Measurements from ENCODE around the gene PRPS1L1.

Gene PRPS1L1

DNA sequence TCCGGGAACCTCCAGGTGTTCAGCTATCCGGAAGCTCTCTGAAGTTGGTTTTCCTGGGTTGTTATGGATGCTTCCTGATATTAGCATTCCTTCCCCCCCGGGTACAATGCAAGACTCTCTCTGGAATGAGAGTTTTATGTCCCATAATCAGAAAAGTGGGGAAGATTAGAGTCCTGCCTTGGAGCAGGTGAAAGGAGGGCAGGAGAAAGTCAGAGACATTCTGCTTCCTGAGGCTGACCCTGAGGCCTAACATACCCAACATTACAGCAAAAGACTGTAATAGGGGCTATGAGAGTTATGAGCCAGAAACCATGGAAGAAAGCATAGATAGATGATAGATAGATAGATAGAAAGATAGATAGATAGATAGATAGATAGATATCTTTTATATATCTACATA is 36.9 kb downstream of the PRPS1L1 start:
- no peaks in the 10 kb centered on the region for H3K4me1 ChIP-seq (ENCODE audit: control insufficient read depth, insufficient read depth, low read length, poor library complexity, severe bottlenecking)
- H3K27me3 ChIP-seq (replicated peaks; ENCODE audit: control insufficient read depth, insufficient read depth, low read length, poor library complexity, severe bottlenecking): no peaks in the 10 kb centered on the region
- H3K4me3 ChIP-seq (ENCODE audit: insufficient read depth, low read depth, low read length, poor library complexity, severe bottlenecking): no peak overlapping the region
- no peak for DNase-seq
- no peaks in the 10 kb centered on the region for H3K9me3 ChIP-seq (ENCODE audit: control insufficient read depth, low read length)
- H3K27ac ChIP-seq (ENCODE audit: insufficient read depth, low read length, poor library complexity, severe bottlenecking): no peak overlapping the region
- no peaks in the 10 kb centered on the region for H3K36me3 ChIP-seq (ENCODE audit: control insufficient read depth, insufficient read depth, low read length)

DNA sequence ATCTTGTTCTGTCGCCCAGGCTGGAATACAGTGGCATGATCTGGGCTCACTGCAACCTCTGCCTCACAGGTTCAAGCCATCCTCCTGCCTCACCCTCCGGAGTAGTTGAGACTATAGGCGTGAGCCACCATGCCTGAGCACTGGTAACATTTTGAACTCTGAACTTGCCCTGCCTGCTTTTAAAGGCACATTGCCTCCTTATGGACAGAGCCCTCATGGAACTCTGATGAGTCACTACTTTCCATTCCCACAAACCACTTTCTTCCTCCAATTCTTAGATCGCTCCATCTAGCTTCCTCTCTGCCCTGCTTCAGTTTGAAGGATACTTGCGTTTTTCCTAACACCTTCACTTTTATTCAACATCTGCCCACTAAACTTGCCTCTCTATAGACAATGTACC is 38.1 kb downstream of the PRPS1L1 start:
- Histone ChIP-seq H3K9me3 (ENCODE audit: control insufficient read depth, low read length) (no peaks in the 10 kb centered on the region), H3K4me3 (ENCODE audit: insufficient read depth, low read depth, low read length, poor library complexity, severe bottlenecking) (no peak overlapping the region), H3K27ac (ENCODE audit: insufficient read depth, low read length, poor library complexity, severe bottlenecking) (no peak overlapping the region), H3K4me1 (ENCODE audit: control insufficient read depth, insufficient read depth, low read length, poor library complexity, severe bottlenecking) (no peaks in the 10 kb centered on the region), H3K27me3 (replicated peaks; ENCODE audit: control insufficient read depth, insufficient read depth, low read length, poor library complexity, severe bottlenecking) (no peaks in the 10 kb centered on the region), H3K36me3 (ENCODE audit: control insufficient read depth, insufficient read depth, low read length) (no peaks in the 10 kb centered on the region)
- DNase-seq: no peak

DNA sequence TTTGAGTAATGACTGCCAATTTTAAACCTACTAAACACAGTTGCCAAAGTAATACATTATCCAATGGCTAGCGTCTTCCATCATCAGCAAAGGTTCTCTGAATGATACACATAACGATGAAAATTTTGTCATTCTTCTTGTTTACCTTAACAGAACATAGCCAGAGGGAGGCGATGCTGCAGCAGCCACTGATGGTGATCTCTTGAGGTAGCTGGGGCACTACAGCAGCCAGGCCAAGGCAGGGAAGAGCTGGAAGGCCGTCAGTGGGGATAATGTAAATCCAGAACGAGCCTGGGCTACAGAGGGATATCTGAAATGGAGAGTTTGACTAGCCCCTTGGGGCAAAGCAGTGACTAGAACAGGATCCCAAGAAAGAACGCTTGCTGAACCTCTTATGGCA is 38.8 kb downstream of the PRPS1L1 start:
- no peak overlapping the region for H3K4me3 ChIP-seq (ENCODE audit: insufficient read depth, low read depth, low read length, poor library complexity, severe bottlenecking)
- no peaks in the 10 kb centered on the region for H3K9me3 ChIP-seq (ENCODE audit: control insufficient read depth, low read length)
- H3K27ac ChIP-seq (ENCODE audit: insufficient read depth, low read length, poor library complexity, severe bottlenecking): no peak overlapping the region
- no peaks in the 10 kb centered on the region for H3K4me1 ChIP-seq (ENCODE audit: control insufficient read depth, insufficient read depth, low read length, poor library complexity, severe bottlenecking)
- DNase-seq: no peak
- no peaks in the 10 kb centered on the region for H3K27me3 ChIP-seq (replicated peaks; ENCODE audit: control insufficient read depth, insufficient read depth, low read length, poor library complexity, severe bottlenecking)
- no peaks in the 10 kb centered on the region for H3K36me3 ChIP-seq (ENCODE audit: control insufficient read depth, insufficient read depth, low read length)

DNA sequence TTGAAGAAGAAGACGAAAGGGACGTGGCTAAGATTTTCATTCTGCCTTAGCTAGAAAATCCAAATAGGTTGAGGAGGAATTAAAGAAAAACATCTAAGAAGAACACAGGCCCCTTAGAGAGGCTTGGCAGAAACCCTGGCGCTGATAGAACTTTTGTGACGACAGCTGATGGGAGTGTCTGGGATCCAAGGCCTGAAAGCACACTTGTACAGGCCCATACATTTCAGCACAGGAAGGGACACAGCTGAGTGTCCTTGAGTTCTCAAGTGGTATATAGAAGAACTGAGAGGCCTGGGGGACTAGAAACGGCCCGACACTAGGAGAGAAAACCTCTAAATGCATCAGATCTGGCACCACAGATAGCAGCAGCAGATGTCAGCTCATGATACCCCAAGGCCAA is 39.5 kb downstream of the PRPS1L1 start:
- no peaks in the 10 kb centered on the region for H3K4me1 ChIP-seq (ENCODE audit: control insufficient read depth, insufficient read depth, low read length, poor library complexity, severe bottlenecking)
- H3K9me3 ChIP-seq (ENCODE audit: control insufficient read depth, low read length): no peaks in the 10 kb centered on the region
- no peak overlapping the region for H3K27ac ChIP-seq (ENCODE audit: insufficient read depth, low read length, poor library complexity, severe bottlenecking)
- H3K4me3 ChIP-seq (ENCODE audit: insufficient read depth, low read depth, low read length, poor library complexity, severe bottlenecking): no peak overlapping the region
- H3K36me3 ChIP-seq (ENCODE audit: control insufficient read depth, insufficient read depth, low read length): no peaks in the 10 kb centered on the region
- H3K27me3 ChIP-seq (replicated peaks; ENCODE audit: control insufficient read depth, insufficient read depth, low read length, poor library complexity, severe bottlenecking): no peaks in the 10 kb centered on the region
- no peak for DNase-seq

DNA sequence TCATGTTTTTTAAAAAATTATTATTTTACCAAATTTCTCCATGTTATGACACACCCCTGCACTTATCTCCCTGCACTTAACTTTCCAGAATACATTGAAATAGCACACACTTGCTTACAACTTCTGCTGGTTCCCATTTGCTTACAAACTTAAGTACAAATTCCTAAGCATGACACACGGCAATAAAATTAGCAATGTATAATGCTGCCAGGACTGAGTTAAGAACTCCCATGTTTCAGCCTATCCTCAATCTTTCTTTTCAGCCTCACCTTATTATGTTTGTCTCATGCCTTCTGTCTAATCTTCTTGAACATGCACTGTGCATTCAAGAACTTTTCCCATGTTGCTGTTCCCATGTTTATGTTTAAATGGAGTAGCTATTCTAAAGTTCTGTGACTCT is 40.8 kb downstream of the PRPS1L1 start:
- H3K27ac ChIP-seq (ENCODE audit: insufficient read depth, low read length, poor library complexity, severe bottlenecking): no peak overlapping the region
- H3K9me3 ChIP-seq (ENCODE audit: control insufficient read depth, low read length): no peaks in the 10 kb centered on the region
- DNase-seq: no peak
- H3K4me3 ChIP-seq (ENCODE audit: insufficient read depth, low read depth, low read length, poor library complexity, severe bottlenecking): no peak overlapping the region
- H3K27me3 ChIP-seq (replicated peaks; ENCODE audit: control insufficient read depth, insufficient read depth, low read length, poor library complexity, severe bottlenecking): no peaks in the 10 kb centered on the region
- no peaks in the 10 kb centered on the region for H3K36me3 ChIP-seq (ENCODE audit: control insufficient read depth, insufficient read depth, low read length)
- no peaks in the 10 kb centered on the region for H3K4me1 ChIP-seq (ENCODE audit: control insufficient read depth, insufficient read depth, low read length, poor library complexity, severe bottlenecking)

DNA sequence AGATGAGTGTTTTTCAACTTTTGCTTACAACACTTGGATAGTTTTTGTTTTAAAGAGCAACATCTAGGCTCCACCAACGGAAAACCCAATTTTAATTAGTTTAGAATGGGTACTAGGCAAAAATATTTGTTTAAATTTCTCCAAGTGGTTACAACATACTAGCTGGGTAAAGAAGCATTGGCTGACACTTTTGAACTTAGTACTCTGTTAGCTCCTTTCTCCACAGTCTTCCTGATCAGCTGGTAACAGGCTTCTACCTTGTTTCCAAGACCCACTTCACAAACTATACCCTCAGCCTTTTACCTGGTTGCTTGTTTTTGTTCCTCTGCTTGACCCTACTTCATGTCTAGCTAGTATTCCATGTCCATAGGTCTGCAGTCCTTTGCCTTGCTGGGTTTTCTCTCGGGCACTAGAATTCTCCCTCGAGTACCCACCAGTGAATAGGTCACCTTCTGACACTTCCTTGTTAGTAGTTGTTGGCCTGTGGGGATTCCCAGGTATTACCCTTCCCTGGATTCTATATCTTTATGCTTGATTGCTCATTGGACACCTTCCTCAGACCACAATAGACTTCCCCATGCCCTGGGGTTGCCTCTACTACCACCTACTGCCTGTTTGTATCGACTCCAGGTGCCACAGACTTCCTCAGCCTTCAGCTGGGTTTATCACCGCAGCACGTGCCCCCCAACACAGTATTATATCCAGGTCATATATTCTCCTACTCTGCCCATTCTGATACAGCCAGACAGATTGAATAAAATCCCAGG is 42.0 kb downstream of the PRPS1L1 start:
- H3K27me3 ChIP-seq (replicated peaks; ENCODE audit: control insufficient read depth, insufficient read depth, low read length, poor library complexity, severe bottlenecking): no peaks in the 10 kb centered on the region
- H3K27ac ChIP-seq (ENCODE audit: insufficient read depth, low read length, poor library complexity, severe bottlenecking): no peak overlapping the region
- H3K9me3 ChIP-seq (ENCODE audit: control insufficient read depth, low read length): no peaks in the 10 kb centered on the region
- no peak overlapping the region for H3K4me3 ChIP-seq (ENCODE audit: insufficient read depth, low read depth, low read length, poor library complexity, severe bottlenecking)
- no peaks in the 10 kb centered on the region for H3K4me1 ChIP-seq (ENCODE audit: control insufficient read depth, insufficient read depth, low read length, poor library complexity, severe bottlenecking)
- H3K36me3 ChIP-seq (ENCODE audit: control insufficient read depth, insufficient read depth, low read length): no peaks in the 10 kb centered on the region
- no peak for DNase-seq

DNA sequence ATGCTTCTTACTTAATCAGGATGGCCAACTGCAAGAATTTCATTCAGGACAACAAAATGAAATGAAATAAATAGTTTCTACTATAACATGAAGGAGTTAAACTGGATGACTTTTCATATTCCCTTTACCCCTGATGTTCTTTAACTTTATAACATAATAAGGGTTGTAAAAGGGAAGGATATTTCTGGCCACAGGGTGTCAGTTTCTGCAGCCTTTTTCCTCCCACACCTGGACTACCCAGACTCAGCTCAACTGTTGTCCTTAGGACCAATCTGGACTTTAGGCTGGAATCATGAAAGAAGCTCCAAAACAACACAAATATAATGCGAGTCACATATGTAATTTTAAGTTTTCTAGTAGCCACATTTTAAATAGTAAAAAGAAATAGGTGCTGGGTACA is 43.4 kb downstream of the PRPS1L1 start:
- no peak overlapping the region for H3K4me3 ChIP-seq (ENCODE audit: insufficient read depth, low read depth, low read length, poor library complexity, severe bottlenecking)
- H3K36me3 ChIP-seq (ENCODE audit: control insufficient read depth, insufficient read depth, low read length): no peaks in the 10 kb centered on the region
- no peaks in the 10 kb centered on the region for H3K27me3 ChIP-seq (replicated peaks; ENCODE audit: control insufficient read depth, insufficient read depth, low read length, poor library complexity, severe bottlenecking)
- DNase-seq: no peak
- H3K4me1 ChIP-seq (ENCODE audit: control insufficient read depth, insufficient read depth, low read length, poor library complexity, severe bottlenecking): no peaks in the 10 kb centered on the region
- H3K9me3 ChIP-seq (ENCODE audit: control insufficient read depth, low read length): no peaks in the 10 kb centered on the region
- H3K27ac ChIP-seq (ENCODE audit: insufficient read depth, low read length, poor library complexity, severe bottlenecking): no peak overlapping the region

DNA sequence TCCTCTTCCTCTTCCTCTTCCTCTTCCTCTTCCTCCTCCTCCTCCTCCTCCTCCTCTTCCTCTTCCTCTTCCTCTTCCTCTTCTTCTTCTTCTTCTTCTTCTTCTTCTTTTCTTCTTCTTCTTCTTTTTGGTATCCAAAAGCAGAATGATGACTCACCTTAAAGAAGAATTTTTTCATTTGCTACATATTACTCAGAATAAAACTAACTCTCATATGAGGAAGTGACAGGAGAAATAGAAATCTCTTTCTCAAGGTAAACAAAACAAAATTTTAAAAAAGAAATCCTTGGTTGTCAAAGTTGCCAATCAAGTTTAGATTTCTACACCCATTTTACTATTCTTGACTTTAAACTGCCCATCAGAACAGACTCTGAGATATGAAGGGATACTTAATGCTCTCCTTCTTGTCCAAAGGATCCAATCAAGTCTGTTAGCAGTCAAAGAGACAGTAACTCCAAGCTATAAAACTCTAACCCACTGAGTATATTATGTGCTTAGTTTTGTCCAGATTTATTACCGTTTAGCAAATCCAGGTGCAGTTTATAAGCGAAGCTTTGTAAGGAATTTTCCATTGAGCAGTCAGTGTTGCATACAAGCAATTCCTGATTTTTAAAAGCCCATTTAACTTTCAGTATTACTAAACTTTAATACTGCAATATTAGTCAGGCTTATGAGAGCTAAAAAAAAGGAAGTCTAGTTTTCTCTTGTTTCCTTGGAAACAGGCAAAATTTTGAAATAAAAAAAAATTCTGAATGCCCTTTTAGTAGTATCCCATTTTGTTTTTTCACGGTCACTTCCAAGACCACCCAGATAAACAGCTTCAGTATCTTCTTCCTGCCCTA is 44.2 kb downstream of the PRPS1L1 start:
- Histone ChIP-seq H3K4me3 (ENCODE audit: insufficient read depth, low read depth, low read length, poor library complexity, severe bottlenecking) (no peak overlapping the region), H3K36me3 (ENCODE audit: control insufficient read depth, insufficient read depth, low read length) (no peaks in the 10 kb centered on the region), H3K9me3 (ENCODE audit: control insufficient read depth, low read length) (no peaks in the 10 kb centered on the region), H3K27ac (ENCODE audit: insufficient read depth, low read length, poor library complexity, severe bottlenecking) (no peak overlapping the region), H3K4me1 (ENCODE audit: control insufficient read depth, insufficient read depth, low read length, poor library complexity, severe bottlenecking) (no peaks in the 10 kb centered on the region), H3K27me3 (replicated peaks; ENCODE audit: control insufficient read depth, insufficient read depth, low read length, poor library complexity, severe bottlenecking) (no peaks in the 10 kb centered on the region)
- DNase-seq: no peak

DNA sequence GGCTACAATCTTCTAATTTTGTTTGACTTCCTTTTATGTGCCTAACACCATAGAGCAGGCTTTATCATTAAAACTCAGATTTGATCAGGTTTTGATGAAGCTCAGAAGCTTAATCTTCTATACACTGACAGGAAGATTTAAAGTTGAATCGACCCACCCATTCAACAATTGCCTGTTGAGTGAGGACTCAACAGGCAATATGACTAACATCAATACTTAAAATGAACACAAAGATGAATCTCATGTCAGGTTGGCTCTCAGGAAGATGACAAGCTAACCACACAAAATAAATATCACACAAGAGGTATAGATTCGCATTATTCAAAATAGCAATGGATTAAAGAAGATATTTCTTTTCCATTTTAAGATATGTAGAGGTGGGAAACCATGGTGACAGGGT is 50.7 kb downstream of the PRPS1L1 start:
- DNase-seq: no peak
- Histone ChIP-seq H3K36me3 (ENCODE audit: control insufficient read depth, insufficient read depth, low read length) (no peaks in the 10 kb centered on the region), H3K9me3 (ENCODE audit: control insufficient read depth, low read length) (no peaks in the 10 kb centered on the region), H3K4me3 (ENCODE audit: insufficient read depth, low read depth, low read length, poor library complexity, severe bottlenecking) (no peak overlapping the region), H3K27ac (ENCODE audit: insufficient read depth, low read length, poor library complexity, severe bottlenecking) (no peak overlapping the region), H3K4me1 (ENCODE audit: control insufficient read depth, insufficient read depth, low read length, poor library complexity, severe bottlenecking) (no peaks in the 10 kb centered on the region), H3K27me3 (replicated peaks; ENCODE audit: control insufficient read depth, insufficient read depth, low read length, poor library complexity, severe bottlenecking) (no peaks in the 10 kb centered on the region)

Data from effector memory CD4-positive, alpha-beta T cell (primary cell).